HepG2 (cell line): ENCODE measurements around the gene PARS2. TPM values are rescaled to one million over a fixed set of nuclear protein-coding genes. Genes with fewer than 3 reads are reported as not detected.
A peak's percentile ranks its signal among the peaks of the same experiment; 100 is the strongest.

ENCODE experiments used
- ATAC-seq: fragments of 200-7000 bp; cut with Tn5 transposase; 3 replicates; pipeline ENCODE4 v1.9.1; 2020; ENCODE audit warnings: mild to moderate bottlenecking, moderate library complexity
- BruUV-seq: library from RNA; stranded (reverse); fragments of 400-500 nt; replicated peaks from 2 replicates; lab custom pipeline; 2021; lab: Mats Ljungman, UMichigan
- CTCF ChIA-PET: fragments of 300-600 bp; formaldehyde crosslinking; extraction: SDS; loops from one replicate; lab custom pipeline; 2021; ENCODE audit warnings: low total read pairs, inconsistent platforms, low intra/inter-chr PET ratio; lab: Yijun Ruan, JAX
- POLR2A ChIA-PET: fragments of 350-600 bp; sonication (Branson Sonifier 250); formaldehyde crosslinking; loops from one replicate; lab custom pipeline; 2020; ENCODE audit warnings: antibody characterized with exemption, inconsistent platforms; lab: Yijun Ruan, JAX
- DNase-seq: peaks from one replicate; pipeline ENCODE4 v3.0.0-alpha.2; 2015; ENCODE audit warnings: low spot score
- FAIRE-seq: peaks from 3 replicates; lab custom pipeline; 2011; peaks lifted over from hg19 to GRCh38; lab: Jason Lieb, UNC
- H2AFZ ChIP-seq: one replicate; pipeline ENCODE4 v1.6.1; 2011; ENCODE audit warnings: low read length, inconsistent platforms
- H3K27ac ChIP-seq: fragments of 300-600 bp; 3 replicates; pipeline ENCODE4 v1.8.0; 2011; ENCODE audit warnings: mixed run types, mild to moderate bottlenecking, mixed read lengths, low read length, inconsistent platforms; ENCODE audit not compliant: insufficient read depth; ENCODE audit errors: extremely low read length
- H3K27me3 ChIP-seq, 2 experiments: fragments of 200-600 bp in 1 of 2; 2 replicates in 1 of 2; 3 replicates in 1 of 2; pipeline versions ENCODE4 v1.6.0 to v1.8.0; 2011; ENCODE audit warnings: low read length in 2 of 2, mild to moderate bottlenecking in 2 of 2, moderate library complexity in 2 of 2, inconsistent platforms in 1 of 2; ENCODE audit not compliant: insufficient read depth in 2 of 2, control insufficient read depth in 1 of 2
- H3K36me3 ChIP-seq, 2 experiments: fragments of 200-600 bp in 1 of 2; replicated peaks in 1 of 2; 2 replicates in 1 of 2; 3 replicates in 1 of 2; pipeline versions ENCODE4 v1.5.1 to v1.8.0; 2011; ENCODE audit warnings: low read length in 2 of 2, inconsistent platforms in 1 of 2; ENCODE audit not compliant: insufficient read depth in 2 of 2, control insufficient read depth in 1 of 2
- H3K4me1 ChIP-seq: 2 replicates; pipeline ENCODE4 v1.5.1; 2012; ENCODE audit warnings: low read length, inconsistent platforms; ENCODE audit not compliant: insufficient read depth
- H3K4me2 ChIP-seq: 2 replicates; pipeline ENCODE4 v1.6.0; 2011; ENCODE audit warnings: low read depth, low read length, inconsistent platforms
- H3K4me3 ChIP-seq, 3 experiments: fragments of 200-600 bp in 1 of 3; sonication (generic), shearing (Covaris generic) in 1 of 3; replicated peaks in 1 of 3; 2 replicates each; pipeline ENCODE4 v1.5.1; 2011 to 2016; ENCODE audit warnings: low read length in 3 of 3, inconsistent platforms in 2 of 3, low read depth in 2 of 3, mild to moderate bottlenecking in 2 of 3, control low read depth in 1 of 3, mixed read lengths in 1 of 3; ENCODE audit not compliant: insufficient read depth in 1 of 3
- H3K79me2 ChIP-seq: one replicate; pipeline ENCODE4 v1.6.1; 2011; ENCODE audit warnings: low read length, inconsistent platforms; ENCODE audit not compliant: insufficient read depth
- H3K9ac ChIP-seq: 2 replicates; pipeline ENCODE4 v1.6.0; 2011; ENCODE audit warnings: mild to moderate bottlenecking, low read depth, low read length, inconsistent platforms; ENCODE audit not compliant: insufficient read depth
- H3K9me3 ChIP-seq: 2 replicates; pipeline ENCODE4 v1.5.1; 2012; ENCODE audit warnings: mild to moderate bottlenecking, low read length
- H4K20me1 ChIP-seq: 2 replicates; pipeline ENCODE4 v1.6.0; 2011; ENCODE audit warnings: inconsistent platforms, mild to moderate bottlenecking, low read length, moderate library complexity; ENCODE audit not compliant: insufficient read depth
- ATAD3A ChIP-seq: sonication (generic); formaldehyde crosslinking; IDR thresholded peaks from 2 replicates; pipeline ENCODE4 v1.4.0; 2020; ENCODE audit warnings: missing genetic modification reagents
- HNF4A ChIP-seq: sonication (generic); formaldehyde crosslinking; IDR thresholded peaks from 2 replicates; pipeline ENCODE4 v1.4.0; 2020; ENCODE audit warnings: missing genetic modification reagents
- KAT8 ChIP-seq: IDR thresholded peaks from 2 replicates; pipeline ENCODE4 v1.6.1; 2016; ENCODE audit warnings: missing genetic modification reagents, missing compliant biosample characterization
- KDM1A ChIP-seq: IDR thresholded peaks from 2 replicates; pipeline ENCODE4 v1.6.1; 2016; ENCODE audit warnings: missing compliant biosample characterization
- KMT2A ChIP-seq: sonication (generic); formaldehyde crosslinking; IDR thresholded peaks from 2 replicates; pipeline ENCODE4 v1.4.0; 2020; ENCODE audit warnings: missing genetic modification reagents
- MAFK ChIP-seq, 2 experiments: IDR thresholded peaks in 1 of 2; conservative IDR thresholded peaks in 1 of 2; 2 replicates each; pipeline ENCODE4 v1.6.1; 2011; ENCODE audit warnings: improper control_type of control experiment in 2 of 2, low read length in 2 of 2
- NR2C2 ChIP-seq: sonication (generic); formaldehyde crosslinking; IDR thresholded peaks from 2 replicates; pipeline ENCODE4 v1.4.0; 2020; ENCODE audit warnings: missing genetic modification reagents, mild to moderate bottlenecking, moderate library complexity, borderline replicate concordance
- SP1 ChIP-seq, 2 experiments: fragments of 450-650 bp in 1 of 2; sonication (generic) in 1 of 2; formaldehyde crosslinking in 1 of 2; IDR thresholded peaks; 2 replicates each; pipeline versions ENCODE4 v1.4.0 to v1.6.1; 2016 to 2020; ENCODE audit warnings: missing genetic modification reagents in 1 of 2
- ZNF543 ChIP-seq: sonication (generic); formaldehyde crosslinking; IDR thresholded peaks from 2 replicates; pipeline ENCODE4 v1.4.0; 2020; ENCODE audit warnings: mild to moderate bottlenecking, missing genetic modification reagents
- ZNF629 ChIP-seq: sonication (generic); formaldehyde crosslinking; conservative IDR thresholded peaks from 2 replicates; pipeline ENCODE4 v1.5.0; 2020; ENCODE audit warnings: missing genetic modification reagents
- ZNF644 ChIP-seq: IDR thresholded peaks from 2 replicates; pipeline ENCODE4 v1.6.1; 2016; ENCODE audit warnings: low read depth
- WGBS: methylation state at CpG from one replicate; pipeline ENCODE4 v1.1.6; 2017; ENCODE audit warnings: low lambda C conversion rate; 5-methylcytosine and 5-hydroxymethylcytosine counted together
- in situ Hi-C: cut with HindIII; loops from 2 replicates; pipeline ENCODE4 v1.10.0; 2017; ENCODE audit warnings: low pct_unique_long_range_greater_than_20kb; ENCODE audit not compliant: extremely low pct_ligation_motif_present
- intact Hi-C: fragments of 100-400 bp; cut with micrococcal nuclease; formaldehyde crosslinking; loops from one replicate; pipeline ENCODE4 v1.10.0; 2022; ENCODE audit not compliant: unreplicated experiment
- polyA plus RNA-seq, 8 experiments: library from polyadenylated mRNA; depleted of rRNA in 3 of 8; stranded (reverse) in 7 of 8; unstranded in 1 of 8; fragments of >200 nt; fragmentation: Illumina TruSeq in 4 of 8; extraction: Trizol in 4 of 8; gene quantifications; 2 replicates each; pipeline versions ENCODE4 v1.2.1 to v1.2.3, GENCODE V29; 2011 to 2016; ENCODE audit warnings: low read depth in 4 of 8, missing spikeins in 1 of 8, mixed read lengths in 1 of 8; ENCODE audit not compliant: insufficient read depth in 1 of 8
- total RNA-seq, 5 experiments: library from RNA; depleted of rRNA; stranded (reverse); fragments of >200 nt; fragmentation: Illumina TruSeq; extraction: Trizol; gene quantifications; 2 replicates each; pipeline ENCODE4 v1.2.3, GENCODE V29; 2016; ENCODE audit warnings: low read depth in 1 of 5
- TF ChIP-seq, protein P1 (sequence below): sonication (generic); formaldehyde crosslinking; IDR thresholded peaks from 2 replicates; pipeline ENCODE4 v1.4.0; 2020; ENCODE audit warnings: low read depth, missing genetic modification reagents
- TF ChIP-seq, protein P2 (sequence below): sonication (generic); formaldehyde crosslinking; IDR thresholded peaks from 2 replicates; pipeline ENCODE4 v1.4.0; 2020; ENCODE audit warnings: missing genetic modification reagents

PARS2 gene
- total and polyA plus RNA-seq, 2 of the 13 experiments (the other 11 are each of a cell fraction or from before 2014, with no cell fraction given): 2.4 to 4.6 TPM

DNA sequence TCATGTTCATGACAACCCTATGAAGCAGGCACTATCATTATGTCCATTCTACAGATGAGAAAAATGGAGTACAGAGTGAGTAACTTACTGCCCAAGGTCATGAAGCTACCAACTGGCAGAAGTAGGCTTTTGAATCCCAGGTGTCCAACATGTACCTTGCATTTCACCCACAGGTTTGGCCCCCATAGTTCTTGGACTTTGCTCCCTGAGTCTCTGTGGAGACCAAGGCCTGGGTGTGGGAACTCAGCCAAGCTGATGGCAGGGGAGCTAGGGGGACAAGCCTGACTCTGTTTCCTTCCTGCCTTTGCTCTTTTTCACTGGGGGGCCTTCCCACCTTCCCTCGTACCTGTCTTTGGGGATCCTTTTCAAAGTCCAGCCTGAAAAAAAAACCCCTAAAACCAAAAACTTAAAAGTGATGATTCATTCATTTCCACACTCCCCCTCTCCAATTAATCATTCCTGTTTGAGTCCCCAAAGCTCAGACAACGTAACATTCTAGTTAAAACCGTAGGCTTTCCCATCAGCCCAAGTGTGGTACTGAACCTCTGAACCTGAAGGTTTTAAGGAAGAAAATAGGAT is 45.3 kb upstream of the PARS2 start:
- POLR2A ChIA-PET: no interaction called here
- no peak overlapping the region for H2AFZ ChIP-seq
- H3K79me2 ChIP-seq: no peaks in the 10 kb centered on the region
- FAIRE-seq (no peak), DNase-seq (no peak), ATAC-seq (no peak)
- H3K9me3 ChIP-seq: no peaks in the 10 kb centered on the region
- TF ChIP-seq ZNF644 (CRISPR knock-in tag): 0 out of 2 replicates have a peak, but pooled peaks have one; percentile 42
- no peak for TF ChIP-seq ATAD3A (CRISPR knock-in tag)
- peak; percentile 11; the same call in 1 of the 2 replicates for TF ChIP-seq KDM1A
- TF ChIP-seq, protein P1, sequence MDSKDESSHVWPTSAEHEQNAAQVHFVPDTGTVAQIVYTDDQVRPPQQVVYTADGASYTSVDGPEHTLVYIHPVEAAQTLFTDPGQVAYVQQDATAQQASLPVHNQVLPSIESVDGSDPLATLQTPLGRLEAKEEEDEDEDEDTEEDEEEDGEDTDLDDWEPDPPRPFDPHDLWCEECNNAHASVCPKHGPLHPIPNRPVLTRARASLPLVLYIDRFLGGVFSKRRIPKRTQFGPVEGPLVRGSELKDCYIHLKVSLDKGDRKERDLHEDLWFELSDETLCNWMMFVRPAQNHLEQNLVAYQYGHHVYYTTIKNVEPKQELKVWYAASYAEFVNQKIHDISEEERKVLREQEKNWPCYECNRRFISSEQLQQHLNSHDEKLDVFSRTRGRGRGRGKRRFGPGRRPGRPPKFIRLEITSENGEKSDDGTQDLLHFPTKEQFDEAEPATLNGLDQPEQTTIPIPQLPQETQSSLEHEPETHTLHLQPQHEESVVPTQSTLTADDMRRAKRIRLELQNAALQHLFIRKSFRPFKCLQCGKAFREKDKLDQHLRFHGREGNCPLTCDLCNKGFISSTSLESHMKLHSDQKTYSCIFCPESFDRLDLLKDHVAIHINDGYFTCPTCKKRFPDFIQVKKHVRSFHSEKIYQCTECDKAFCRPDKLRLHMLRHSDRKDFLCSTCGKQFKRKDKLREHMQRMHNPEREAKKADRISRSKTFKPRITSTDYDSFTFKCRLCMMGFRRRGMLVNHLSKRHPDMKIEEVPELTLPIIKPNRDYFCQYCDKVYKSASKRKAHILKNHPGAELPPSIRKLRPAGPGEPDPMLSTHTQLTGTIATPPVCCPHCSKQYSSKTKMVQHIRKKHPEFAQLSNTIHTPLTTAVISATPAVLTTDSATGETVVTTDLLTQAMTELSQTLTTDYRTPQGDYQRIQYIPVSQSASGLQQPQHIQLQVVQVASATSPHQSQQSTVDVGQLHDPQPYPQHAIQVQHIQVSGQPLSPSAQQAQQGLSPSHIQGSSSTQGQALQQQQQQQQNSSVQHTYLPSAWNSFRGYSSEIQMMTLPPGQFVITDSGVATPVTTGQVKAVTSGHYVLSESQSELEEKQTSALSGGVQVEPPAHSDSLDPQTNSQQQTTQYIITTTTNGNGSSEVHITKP (CRISPR knock-in tag): peak; percentile 43; the same call in 1 of the 2 replicates
- no peak for TF ChIP-seq KMT2A (CRISPR knock-in tag)
- peak; percentile 52 for TF ChIP-seq HNF4A (CRISPR knock-in tag)
- no peak for TF ChIP-seq KAT8
- TF ChIP-seq, protein P2, sequence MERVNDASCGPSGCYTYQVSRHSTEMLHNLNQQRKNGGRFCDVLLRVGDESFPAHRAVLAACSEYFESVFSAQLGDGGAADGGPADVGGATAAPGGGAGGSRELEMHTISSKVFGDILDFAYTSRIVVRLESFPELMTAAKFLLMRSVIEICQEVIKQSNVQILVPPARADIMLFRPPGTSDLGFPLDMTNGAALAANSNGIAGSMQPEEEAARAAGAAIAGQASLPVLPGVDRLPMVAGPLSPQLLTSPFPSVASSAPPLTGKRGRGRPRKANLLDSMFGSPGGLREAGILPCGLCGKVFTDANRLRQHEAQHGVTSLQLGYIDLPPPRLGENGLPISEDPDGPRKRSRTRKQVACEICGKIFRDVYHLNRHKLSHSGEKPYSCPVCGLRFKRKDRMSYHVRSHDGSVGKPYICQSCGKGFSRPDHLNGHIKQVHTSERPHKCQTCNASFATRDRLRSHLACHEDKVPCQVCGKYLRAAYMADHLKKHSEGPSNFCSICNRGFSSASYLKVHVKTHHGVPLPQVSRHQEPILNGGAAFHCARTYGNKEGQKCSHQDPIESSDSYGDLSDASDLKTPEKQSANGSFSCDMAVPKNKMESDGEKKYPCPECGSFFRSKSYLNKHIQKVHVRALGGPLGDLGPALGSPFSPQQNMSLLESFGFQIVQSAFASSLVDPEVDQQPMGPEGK (CRISPR knock-in tag): 0 out of 2 replicates have a peak, but pooled peaks have one; percentile 14
- peak; percentile 82 for TF ChIP-seq ZNF629 (CRISPR knock-in tag)
- 0 out of 4 replicates have a peak, but pooled peaks of 1 of the 2 experiments have one; percentile 6 for TF ChIP-seq MAFK (conservative IDR thresholded peaks at IDR 0.05 in 1 of 2, IDR thresholded peaks at IDR 0.05 in 1 of 2; ENCODE audit: low read length in 2 of 2)
- no peak for TF ChIP-seq ZNF543 (CRISPR knock-in tag)
- no peak for TF ChIP-seq NR2C2 (CRISPR knock-in tag)
- no peak for TF ChIP-seq SP1 (IDR thresholded peaks at IDR 0.05)
- no peak for TF ChIP-seq SP1 (CRISPR knock-in tag; IDR thresholded peaks at IDR 0.05)
- no TSS peak for BruUV-seq
- no peak overlapping the region for H3K27ac ChIP-seq
- H4K20me1 ChIP-seq: no peaks in the 10 kb centered on the region
- H3K9ac ChIP-seq: no peak overlapping the region
- H3K4me1 ChIP-seq: peaks cover 46% of the 10 kb centered on the region
- CTCF ChIA-PET: interaction anchor here (1.5 to 1.6 kb wide), 3 partner anchors 15 to 138 kb away, joined by 4 to 14 read pairs (median 5); no protein-coding TSS in a partner anchor
- H3K36me3 ChIP-seq: no peaks in the 10 kb centered on the region
- 1% methylated on average over 3 of the region's 3 CpGs for WGBS
- intact Hi-C loops (loop anchor here (1.0 to 2.0 kb wide), 2 partner anchors 17 to 137 kb away; no protein-coding TSS in a partner anchor), in situ Hi-C loops (loop anchor here (5.0 to 10.0 kb wide), 2 partner anchors 137 to 185 kb away; partner anchors contain the start of gene BSND)
- H3K4me3 ChIP-seq: no peak overlapping the region
- H3K4me2 ChIP-seq: peak overlapping the region; percentile 28; the same call in 1 of the 2 replicates
- peaks cover 0 to 19% of the 10 kb centered on the region in 2 experiments; a peak in 3 of 5 replicates for H3K27me3 ChIP-seq
